Activated T-cell treated with anti-CD3 and anti-CD28 coated beads for 48 hours (primary cell): Measurements from ENCODE around the gene APC.

Experiments
- DNase-seq: peaks from one replicate; pipeline ENCODE4 v3.0.0-alpha.2; 2020; ENCODE audit warnings: low read depth

APC gene

GRCh38 chr5:112737463-112738190, at the start of gene APC:
APC (plus strand) TSS chr5:112737885; CDS start chr5:112754891, 17,006 bp downstream.
- DNase-seq, result peak; percentile 82

- no peak for DNase-seq
Observed at GRCh38 chr5:112689155-112689909, 48.4 kb upstream of the APC start.

GRCh38 chr5:112690605-112691338, 46.9 kb upstream of the APC start:
- DNase-seq, result no peak

- DNase-seq, result no peak
Observed at GRCh38 chr5:112691339-112691680, 46.4 kb upstream of the APC start.

- no peak for DNase-seq
Observed at GRCh38 chr5:112691758-112692157, 45.9 kb upstream of the APC start.

GRCh38 chr5:112692472-112692871, 45.2 kb upstream of the APC start:
- DNase-seq, result no peak

- DNase-seq, result no peak
Observed at GRCh38 chr5:112693301-112693700, 44.4 kb upstream of the APC start.

GRCh38 chr5:112694853-112695709, 42.6 kb upstream of the APC start:
- DNase-seq, result no peak

GRCh38 chr5:112696786-112697185, 40.9 kb upstream of the APC start:
- no peak for DNase-seq

GRCh38 chr5:112697322-112697721, 40.4 kb upstream of the APC start:
- no peak for DNase-seq

- no peak for DNase-seq
Observed at GRCh38 chr5:112697833-112698232, 39.9 kb upstream of the APC start.

GRCh38 chr5:112703866-112704820, 33.5 kb upstream of the APC start:
- DNase-seq, result no peak

- no peak for DNase-seq
Observed at GRCh38 chr5:112706446-112707016, 31.2 kb upstream of the APC start.

- DNase-seq, result peak; percentile 92
Observed at GRCh38 chr5:112707187-112708102, 30.2 kb upstream of the APC start.

- no peak for DNase-seq
Observed at GRCh38 chr5:112708103-112708622, 29.5 kb upstream of the APC start.

GRCh38 chr5:112709416-112709815, 28.3 kb upstream of the APC start:
- no peak for DNase-seq

GRCh38 chr5:112710896-112711295, 26.8 kb upstream of the APC start:
- no peak for DNase-seq

- no peak for DNase-seq
Observed at GRCh38 chr5:112711436-112711835, 26.2 kb upstream of the APC start.

GRCh38 chr5:112713206-112713605, 24.5 kb upstream of the APC start:
- DNase-seq, result no peak
